Liver (tissue), 9 donors: ENCODE measurements around the gene EDIL3. TPM values are rescaled to one million over a fixed set of nuclear protein-coding genes. Genes with fewer than 3 reads are reported as not detected.

Experiments used
- DNase-seq: peaks from one replicate; pipeline ENCODE4 v3.0.0-alpha.2; 2017; ENCODE audit warnings: low spot score
- H3K27ac ChIP-seq, 2 donors: one replicate each; pipeline ENCODE4 v1.7.0; 2013; ENCODE audit warnings: inconsistent platforms in 2 of 2, low read length in 2 of 2, control low read depth in 1 of 2, low read depth in 1 of 2, mild to moderate bottlenecking in 1 of 2
- H3K27me3 ChIP-seq, 4 donors: one replicate each; pipeline versions ENCODE4 v1.6.1 to v1.7.0; 2013; ENCODE audit warnings: low read length in 3 of 4, inconsistent platforms in 1 of 4, mild to moderate bottlenecking in 1 of 4, moderate library complexity in 1 of 4; ENCODE audit not compliant: control insufficient read depth in 4 of 4, insufficient read depth in 4 of 4
- H3K36me3 ChIP-seq, 4 donors: one replicate each; pipeline versions ENCODE4 v1.6.1 to v1.7.0; 2013; ENCODE audit warnings: low read length in 3 of 4, mild to moderate bottlenecking in 3 of 4, low read depth in 1 of 4, moderate library complexity in 1 of 4; ENCODE audit not compliant: control insufficient read depth in 4 of 4, insufficient read depth in 3 of 4
- H3K4me1 ChIP-seq, 4 donors: one replicate each; pipeline versions ENCODE4 v1.6.1 to v1.7.0; 2013; ENCODE audit warnings: low read length in 3 of 4, mild to moderate bottlenecking in 3 of 4, moderate library complexity in 1 of 4; ENCODE audit not compliant: control insufficient read depth in 4 of 4, insufficient read depth in 4 of 4
- H3K4me3 ChIP-seq, 3 donors: one replicate each; pipeline versions ENCODE4 v1.6.1 to v1.7.0; 2013; ENCODE audit warnings: low read length in 3 of 3, control low read depth in 1 of 3, low read depth in 1 of 3, mild to moderate bottlenecking in 1 of 3
- H3K9ac ChIP-seq, 2 donors: one replicate each; pipeline ENCODE4 v1.7.0; 2013; ENCODE audit warnings: low read length in 2 of 2, mild to moderate bottlenecking in 2 of 2, moderate library complexity in 2 of 2, control low read depth in 1 of 2, low read depth in 1 of 2
- H3K9me3 ChIP-seq, 4 donors: one replicate each; pipeline versions ENCODE4 v1.6.1 to v1.7.0; 2013; ENCODE audit warnings: low read length in 3 of 4; ENCODE audit not compliant: control insufficient read depth in 4 of 4
- ATF3 ChIP-seq: IDR thresholded peaks from 2 replicates; pipeline ENCODE4 v1.6.1; 2016; ENCODE audit warnings: antibody characterized with exemption
- EGR1 ChIP-seq, 2 donors: IDR thresholded peaks; 2 replicates each; pipeline ENCODE4 v1.6.1; 2016 to 2018; ENCODE audit warnings: antibody characterized with exemption in 2 of 2, low read depth in 2 of 2
- FOXA1 ChIP-seq: IDR thresholded peaks from 2 replicates; pipeline ENCODE4 v1.6.1; 2016; ENCODE audit warnings: antibody characterized with exemption
- GABPA ChIP-seq, 2 donors: IDR thresholded peaks in 1 of 2; conservative IDR thresholded peaks in 1 of 2; 2 replicates each; pipeline ENCODE4 v1.6.1; 2016; ENCODE audit warnings: antibody characterized with exemption in 2 of 2, mild to moderate bottlenecking in 1 of 2, moderate library complexity in 1 of 2
- HNF4A ChIP-seq, 2 donors: conservative IDR thresholded peaks; 2 replicates each; pipeline ENCODE4 v1.6.1; 2016; ENCODE audit warnings: antibody characterized with exemption in 2 of 2, mild to moderate bottlenecking in 2 of 2
- JUND ChIP-seq, 2 donors: IDR thresholded peaks; 2 replicates each; pipeline ENCODE4 v1.6.1; 2016; ENCODE audit warnings: antibody characterized with exemption in 2 of 2
- MAX ChIP-seq: IDR thresholded peaks from 2 replicates; pipeline ENCODE4 v1.6.1; 2016; ENCODE audit warnings: antibody characterized with exemption
- NR2F2 ChIP-seq: IDR thresholded peaks from 2 replicates; pipeline ENCODE4 v1.6.1; 2016; ENCODE audit warnings: antibody characterized with exemption
- RAD21 ChIP-seq, 2 donors: IDR thresholded peaks; 2 replicates each; pipeline ENCODE4 v1.6.1; 2016; ENCODE audit warnings: antibody characterized with exemption in 2 of 2, mild to moderate bottlenecking in 2 of 2
- REST ChIP-seq: IDR thresholded peaks from 2 replicates; pipeline ENCODE4 v1.6.1; 2016; ENCODE audit warnings: antibody characterized with exemption, mild to moderate bottlenecking
- RXRA ChIP-seq, 2 donors: IDR thresholded peaks; 2 replicates each; pipeline ENCODE4 v1.6.1; 2017 to 2018; ENCODE audit warnings: antibody characterized with exemption in 2 of 2, mild to moderate bottlenecking in 1 of 2
- TAF1 ChIP-seq: conservative IDR thresholded peaks from 2 replicates; pipeline ENCODE4 v1.6.1; 2016; ENCODE audit warnings: antibody characterized with exemption, mild to moderate bottlenecking
- YY1 ChIP-seq: IDR thresholded peaks from 2 replicates; pipeline ENCODE4 v1.6.1; 2016; ENCODE audit warnings: antibody characterized with exemption, mild to moderate bottlenecking
- ZBTB33 ChIP-seq: IDR thresholded peaks from 2 replicates; pipeline ENCODE4 v1.6.1; 2016; ENCODE audit warnings: antibody characterized with exemption
- WGBS: extraction: QIAGEN DNeasy Blood & Tissue Kit; methylation state at CpG from one replicate; pipeline ENCODE4 v1.1.7; 2013; 5-methylcytosine and 5-hydroxymethylcytosine counted together
- polyA plus RNA-seq, 2 donors: library from polyadenylated mRNA; stranded (reverse) in 1 of 2; unstranded in 1 of 2; fragments of 200-250 nt in 1 of 2; fragments of >200 nt in 1 of 2; fragmentation: Nextera tagmentation in 1 of 2; extraction: Ambion mirVana in 1 of 2; gene quantifications; one replicate each; pipeline versions ENCODE4 v1.2.1 to v1.2.3, GENCODE V29; 2013 to 2015
- total RNA-seq, 2 donors: library from RNA; depleted of rRNA; stranded (reverse); fragments of >200 nt; gene quantifications; one replicate each; pipeline ENCODE4 v1.2.3, GENCODE V29; 2014
- TF ChIP-seq, protein P1 (sequence below): fragments of 150-350 bp; IDR thresholded peaks from 2 replicates; pipeline ENCODE4 v1.5.1; 2017; ENCODE audit warnings: improper control_type of control experiment, low read depth, low read length; ENCODE audit not compliant: missing input control
- donor health status: healthy.
- donor health status: healthy.
- donor health status: healthy.
- donor health status: healthy.
- donor health status: healthy.

The EDIL3 gene
- total and polyA plus RNA-seq, 4 donors, result 0.33 to 12.0 (median 0.76) TPM

GRCh38 chr5:84378420-84378819 lies 6.3 kb downstream of the EDIL3 start:
- DNase-seq, result no peak
- Histone ChIP-seq H3K4me3 (no peak overlapping the region), H3K4me1 (peaks cover 0 to 14% (median 8%) of the 10 kb centered on the region in 4 donors), H3K27me3 (peaks cover 0 to 6% (median 0%) of the 10 kb centered on the region in 4 donors), H3K36me3 (no peaks in the 10 kb centered on the region), H3K27ac (no peak overlapping the region), H3K9me3 (no peaks in the 10 kb centered on the region), H3K9ac (no peak overlapping the region)
- 60% methylated on average over 1 of the region's 1 CpG for WGBS
- TF ChIP-seq JUND (IDR thresholded peaks at IDR 0.05) (no peak), RAD21 (IDR thresholded peaks at IDR 0.05) (no peak), TAF1 (no peak), ZBTB33 (no peak)

DNA sequence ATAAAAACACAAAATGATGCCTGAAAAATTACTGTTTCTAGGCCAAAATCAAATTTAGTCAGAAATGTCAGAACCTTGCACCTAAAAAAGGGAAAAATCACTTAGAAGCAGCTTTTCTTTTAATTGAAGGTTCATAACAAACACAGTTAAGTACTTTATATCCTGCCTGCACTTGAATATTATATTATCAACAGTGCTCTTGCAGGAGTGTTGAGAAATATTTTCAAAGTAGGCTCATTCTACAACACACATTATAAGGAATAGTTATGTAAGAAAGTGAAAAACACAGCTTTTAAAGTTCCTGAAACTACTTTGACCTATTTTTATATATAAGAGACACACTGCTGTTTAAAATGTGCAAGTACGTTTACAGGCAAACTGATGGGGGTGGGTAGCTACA lies 8.3 kb downstream of the EDIL3 start:
- Histone ChIP-seq H3K27ac (no peak overlapping the region), H3K9me3 (no peaks in the 10 kb centered on the region), H3K4me3 (no peak overlapping the region), H3K36me3 (no peaks in the 10 kb centered on the region), H3K27me3 (peaks cover 0 to 6% (median 0%) of the 10 kb centered on the region in 4 donors), H3K4me1 (no peaks in the 10 kb centered on the region), H3K9ac (no peak overlapping the region)
- WGBS, result 88% methylated on average over 1 of the region's 1 CpG
- no peak for TF ChIP-seq HNF4A (conservative IDR thresholded peaks at IDR 0.05)
- no peak for TF ChIP-seq TAF1
- no peak for TF ChIP-seq FOXA1
- no peak for TF ChIP-seq RAD21 (IDR thresholded peaks at IDR 0.05)
- TF ChIP-seq MAX, result no peak
- no peak for TF ChIP-seq EGR1 (IDR thresholded peaks at IDR 0.05; ENCODE audit: low read depth in 2 of 2)
- TF ChIP-seq ATF3, result no peak
- TF ChIP-seq JUND (IDR thresholded peaks at IDR 0.05), result no peak
- TF ChIP-seq, protein P1, sequence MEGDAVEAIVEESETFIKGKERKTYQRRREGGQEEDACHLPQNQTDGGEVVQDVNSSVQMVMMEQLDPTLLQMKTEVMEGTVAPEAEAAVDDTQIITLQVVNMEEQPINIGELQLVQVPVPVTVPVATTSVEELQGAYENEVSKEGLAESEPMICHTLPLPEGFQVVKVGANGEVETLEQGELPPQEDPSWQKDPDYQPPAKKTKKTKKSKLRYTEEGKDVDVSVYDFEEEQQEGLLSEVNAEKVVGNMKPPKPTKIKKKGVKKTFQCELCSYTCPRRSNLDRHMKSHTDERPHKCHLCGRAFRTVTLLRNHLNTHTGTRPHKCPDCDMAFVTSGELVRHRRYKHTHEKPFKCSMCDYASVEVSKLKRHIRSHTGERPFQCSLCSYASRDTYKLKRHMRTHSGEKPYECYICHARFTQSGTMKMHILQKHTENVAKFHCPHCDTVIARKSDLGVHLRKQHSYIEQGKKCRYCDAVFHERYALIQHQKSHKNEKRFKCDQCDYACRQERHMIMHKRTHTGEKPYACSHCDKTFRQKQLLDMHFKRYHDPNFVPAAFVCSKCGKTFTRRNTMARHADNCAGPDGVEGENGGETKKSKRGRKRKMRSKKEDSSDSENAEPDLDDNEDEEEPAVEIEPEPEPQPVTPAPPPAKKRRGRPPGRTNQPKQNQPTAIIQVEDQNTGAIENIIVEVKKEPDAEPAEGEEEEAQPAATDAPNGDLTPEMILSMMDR, result no peak
- no peak for TF ChIP-seq YY1
- no peak for TF ChIP-seq GABPA (IDR thresholded peaks at IDR 0.05 in 1 of 2, conservative IDR thresholded peaks at IDR 0.05 in 1 of 2)
- TF ChIP-seq REST, result no peak
- TF ChIP-seq NR2F2, result no peak
- TF ChIP-seq RXRA (IDR thresholded peaks at IDR 0.05), result no peak
- TF ChIP-seq ZBTB33, result no peak
- no peak for DNase-seq
